NCI-H460 (cell line): Measurements from ENCODE around the gene ZSCAN21. TPM values are rescaled to one million over a fixed set of nuclear protein-coding genes. Genes with fewer than 3 reads are reported as not detected.
"Not testable (repeated sequence)": the region's sequence is repeated elsewhere in the genome, so short reads cannot be mapped to it uniquely, and the experiment has no call there.

Experiments used
- DNase-seq: peaks from one replicate; pipeline ENCODE4 v3.0.0-alpha.2; 2016; ENCODE audit warnings: low read depth; ENCODE audit errors: extremely low read depth
- polyA plus RNA-seq: library from polyadenylated mRNA; depleted of rRNA; stranded (reverse); fragments of >200 nt; gene quantifications from 2 replicates; pipeline ENCODE4 v1.2.3, GENCODE V29; 2014; cell fraction: nucleus; rRNA removed
- total RNA-seq: library from RNA; depleted of rRNA; stranded (reverse); fragments of >200 nt; shearing (Covaris generic); gene quantifications from 2 replicates; pipeline ENCODE4 v1.2.3, GENCODE V29; 2014; rRNA removed

The ZSCAN21 gene
- 12.6 and 13.5 TPM in 2 replicates for total RNA-seq
- polyA plus RNA-seq = 7.8 and 10.1 TPM in 2 replicates

- DNase-seq = peak; percentile 63
Measured at GRCh38 chr7:100049441-100050291, at the start of gene ZSCAN21. Gene ZSCAN21, plus strand, starts transcription at chr7:100049774. Its CDS starts 7,233 bp downstream, at chr7:100057007.

- DNase-seq = no peak
Measured at GRCh38 chr7:100000239-100000638, 49.3 kb upstream of the ZSCAN21 start.

DNA sequence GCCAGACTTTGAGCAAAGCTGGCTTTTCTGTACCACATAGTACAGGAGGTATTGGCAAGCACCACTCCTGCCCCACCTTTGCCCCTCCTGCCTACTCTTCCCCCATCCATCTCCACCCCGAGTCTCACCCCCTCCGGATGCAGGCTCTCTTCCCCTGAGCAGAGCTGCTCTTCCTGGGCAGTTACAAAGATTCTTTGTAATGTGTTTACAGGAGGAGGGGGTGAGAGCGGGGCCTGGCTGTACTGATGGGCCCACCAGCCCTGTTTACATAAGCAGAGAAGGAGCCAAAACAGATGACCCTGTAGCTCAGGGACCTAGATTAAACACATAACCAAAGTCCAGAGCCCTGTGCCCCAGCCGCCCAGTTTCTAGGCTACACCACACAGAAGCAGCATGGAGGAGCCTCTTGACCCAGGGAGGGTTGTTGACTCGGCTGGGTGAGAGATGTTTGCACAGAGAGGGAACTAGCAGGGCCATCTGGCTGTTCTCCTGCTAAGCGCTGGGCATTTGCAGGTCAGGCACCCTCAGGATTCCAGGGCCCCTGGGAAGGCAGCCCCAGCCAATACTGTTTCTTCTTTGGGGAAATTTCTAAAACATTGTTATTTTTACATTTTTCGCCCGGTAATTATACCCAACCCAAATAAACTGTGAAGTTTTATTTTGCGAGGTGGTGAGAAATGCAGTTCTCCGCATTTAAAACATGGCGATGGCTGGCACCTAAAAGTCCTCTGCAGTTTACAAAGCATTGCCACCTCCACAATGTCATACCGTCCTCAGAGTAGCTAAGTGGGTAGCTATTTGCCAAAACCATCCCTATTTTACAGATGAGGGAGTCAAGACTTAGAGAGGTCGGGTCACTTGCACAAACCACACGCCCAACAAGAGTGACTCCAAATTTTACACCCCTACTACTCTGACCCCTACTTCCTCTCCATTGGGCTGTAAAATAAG, 45.6 kb upstream of the ZSCAN21 start:
- DNase-seq = no peak

- no peak for DNase-seq
Measured at GRCh38 chr7:100007887-100008286, 41.7 kb upstream of the ZSCAN21 start.

GRCh38 chr7:100008525-100008924, 41.0 kb upstream of the ZSCAN21 start:
- DNase-seq = no peak

DNA sequence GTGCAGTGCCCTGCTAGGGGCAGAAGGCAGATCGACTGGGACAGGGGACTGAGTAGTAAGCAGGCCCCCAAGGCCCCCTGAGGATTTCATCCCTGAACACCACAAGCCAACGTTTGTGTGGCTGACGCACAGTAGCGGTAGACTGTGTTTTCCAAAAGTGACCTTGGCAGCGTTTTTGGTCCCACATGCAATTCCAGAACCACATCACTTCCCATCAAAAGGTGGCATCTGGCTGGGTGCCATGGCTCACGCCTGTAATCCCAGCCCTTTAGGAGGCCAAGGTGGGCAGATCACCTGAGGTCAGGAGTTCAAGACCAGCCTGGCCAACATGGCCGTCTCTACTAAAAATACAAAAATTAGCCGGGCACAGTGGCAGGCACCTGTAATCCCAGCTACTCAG, 39.6 kb upstream of the ZSCAN21 start:
- DNase-seq = not testable (repeated sequence)

DNA sequence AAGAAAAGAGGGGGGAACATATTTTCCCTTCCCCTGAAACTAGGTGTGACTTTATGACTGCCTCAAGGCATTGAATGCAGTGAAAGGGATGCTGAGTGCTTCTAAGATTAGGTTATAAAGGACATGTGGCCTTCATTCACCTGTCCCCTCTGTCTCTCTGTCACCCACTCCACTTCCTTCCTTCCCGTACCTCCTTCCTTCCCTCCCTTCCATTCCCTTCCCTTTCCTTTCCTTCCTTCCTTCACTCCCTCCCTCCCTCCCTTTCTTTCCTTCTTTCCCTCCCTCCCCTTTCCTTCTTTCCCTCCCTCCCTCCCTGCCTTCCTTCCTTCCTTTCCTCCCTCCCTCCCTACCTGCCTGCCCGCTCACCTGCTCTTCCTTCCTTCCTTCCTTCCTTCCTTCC, 38.7 kb upstream of the ZSCAN21 start:
- DNase-seq = no peak

DNA sequence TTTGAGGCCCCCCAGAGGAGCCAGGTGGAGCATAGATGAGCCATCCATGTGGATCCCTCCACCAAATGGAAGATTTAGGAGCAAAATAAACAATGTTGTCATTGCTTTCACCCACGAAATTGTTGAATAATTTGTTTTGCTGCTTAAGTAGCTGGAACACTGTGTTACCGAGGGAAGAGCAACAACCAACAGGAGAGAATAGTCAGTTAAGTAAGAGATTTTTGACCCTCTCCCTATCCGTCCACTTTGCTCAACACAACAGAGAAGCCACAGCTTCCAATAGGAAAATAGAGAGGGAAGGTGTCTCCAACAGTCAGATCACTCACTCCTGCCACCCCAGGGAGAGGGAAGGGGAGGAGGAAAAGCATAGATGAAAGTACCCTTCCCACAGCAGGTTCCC, 38.1 kb upstream of the ZSCAN21 start:
- DNase-seq = no peak

GRCh38 chr7:100012385-100013327, 36.9 kb upstream of the ZSCAN21 start:
- DNase-seq = not testable (repeated sequence)

- DNase-seq = no peak
Measured at GRCh38 chr7:100013328-100013676, 36.3 kb upstream of the ZSCAN21 start.

GRCh38 chr7:100015232-100016214, 34.1 kb upstream of the ZSCAN21 start, which contains the start of gene ZKSCAN1:
Gene ZKSCAN1, plus strand, starts transcription at chr7:100015596. Its CDS starts 7,911 bp downstream, at chr7:100023507.
- DNase-seq = peak; percentile 93

GRCh38 chr7:100016215-100016901, 33.2 kb upstream of the ZSCAN21 start:
- DNase-seq = no peak

- DNase-seq = no peak
Measured at GRCh38 chr7:100017300-100017699, 32.3 kb upstream of the ZSCAN21 start.

GRCh38 chr7:100017875-100018274, 31.7 kb upstream of the ZSCAN21 start:
- DNase-seq = no peak

- DNase-seq = no peak
Measured at GRCh38 chr7:100019908-100020307, 29.7 kb upstream of the ZSCAN21 start.

DNA sequence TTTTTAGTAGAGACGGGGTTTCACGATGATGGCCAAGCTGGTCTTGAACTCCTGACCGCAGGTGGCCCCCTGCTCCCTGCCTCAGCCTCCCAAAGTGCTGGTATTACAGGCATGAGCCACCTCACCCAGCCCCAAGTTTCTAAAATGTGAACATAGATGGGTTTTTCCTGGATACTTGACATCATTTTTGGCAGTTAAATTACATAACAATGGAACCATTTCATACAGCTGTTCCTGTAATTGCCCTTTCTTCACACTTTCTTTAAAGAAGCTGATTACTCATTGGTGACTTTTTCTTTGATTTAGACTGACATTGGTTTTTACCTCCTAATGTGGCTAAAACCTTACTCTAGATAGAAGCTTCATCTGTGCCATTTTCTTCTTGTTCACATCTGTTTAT, 28.3 kb upstream of the ZSCAN21 start:
- DNase-seq = no peak

- no peak for DNase-seq
Measured at GRCh38 chr7:100022621-100023020, 27.0 kb upstream of the ZSCAN21 start.

DNA sequence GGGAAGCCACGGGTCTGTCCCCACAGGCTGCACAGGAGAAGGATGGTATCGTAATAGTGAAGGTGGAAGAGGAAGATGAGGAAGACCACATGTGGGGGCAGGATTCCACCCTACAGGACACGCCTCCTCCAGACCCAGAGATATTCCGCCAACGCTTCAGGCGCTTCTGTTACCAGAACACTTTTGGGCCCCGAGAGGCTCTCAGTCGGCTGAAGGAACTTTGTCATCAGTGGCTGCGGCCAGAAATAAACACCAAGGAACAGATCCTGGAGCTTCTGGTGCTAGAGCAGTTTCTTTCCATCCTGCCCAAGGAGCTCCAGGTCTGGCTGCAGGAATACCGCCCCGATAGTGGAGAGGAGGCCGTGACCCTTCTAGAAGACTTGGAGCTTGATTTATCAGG, 26.0 kb upstream of the ZSCAN21 start:
- DNase-seq = no peak
